Adipocyte (in vitro differentiated cells): ENCODE results near the gene DBP.
A peak's percentile ranks its signal among the peaks of the same experiment; 100 is the strongest.

Source experiments
- DNase-seq: peaks from one replicate; pipeline ENCODE4 v3.0.0-alpha.2; 2015; ENCODE audit warnings: low read depth
- H3K27me3 ChIP-seq: replicated peaks from 2 replicates; pipeline ENCODE4 v1.7.0; 2013; ENCODE audit warnings: mild to moderate bottlenecking, low read length, moderate library complexity; ENCODE audit not compliant: control insufficient read depth, insufficient read depth
- H3K36me3 ChIP-seq: 2 replicates; pipeline ENCODE4 v1.7.0; 2013; ENCODE audit warnings: low read length, mild to moderate bottlenecking, moderate library complexity; ENCODE audit not compliant: control insufficient read depth, insufficient read depth, severe bottlenecking
- H3K4me1 ChIP-seq: 2 replicates; pipeline ENCODE4 v1.7.0; 2013; ENCODE audit warnings: mild to moderate bottlenecking, low read length, moderate library complexity; ENCODE audit not compliant: control insufficient read depth, insufficient read depth
- H3K4me3 ChIP-seq: 2 replicates; pipeline ENCODE4 v1.7.0; 2013; ENCODE audit warnings: mild to moderate bottlenecking, low read length, moderate library complexity
- H3K9ac ChIP-seq: 2 replicates; pipeline ENCODE4 v1.7.0; 2013; ENCODE audit warnings: mild to moderate bottlenecking, low read length, moderate library complexity
- H3K9me3 ChIP-seq: 2 replicates; pipeline ENCODE4 v1.7.0; 2013; ENCODE audit warnings: mild to moderate bottlenecking, low read length, moderate library complexity; ENCODE audit not compliant: control insufficient read depth

Gene DBP

GRCh38 chr19:48674921-48675824, 38.0 kb upstream of the DBP start:
- Histone ChIP-seq H3K27me3 (peaks cover 7% of the 10 kb centered on the region), H3K4me3 (no peak overlapping the region), H3K36me3 (no peaks in the 10 kb centered on the region), H3K9me3 (no peaks in the 10 kb centered on the region), H3K9ac (peak overlapping the region; percentile 50), H3K4me1 (no peaks in the 10 kb centered on the region)
- DNase-seq: peak; percentile 94

GRCh38 chr19:48674216-48674809, 37.1 kb upstream of the DBP start:
- no peaks in the 10 kb centered on the region for H3K4me1 ChIP-seq
- H3K4me3 ChIP-seq: no peak overlapping the region
- peaks cover 7% of the 10 kb centered on the region for H3K27me3 ChIP-seq
- no peak overlapping the region for H3K9ac ChIP-seq
- DNase-seq: no peak
- H3K36me3 ChIP-seq: no peaks in the 10 kb centered on the region
- no peaks in the 10 kb centered on the region for H3K9me3 ChIP-seq

GRCh38 chr19:48673436-48674100, 36.4 kb upstream of the DBP start:
- H3K36me3 ChIP-seq: no peaks in the 10 kb centered on the region
- no peaks in the 10 kb centered on the region for H3K9me3 ChIP-seq
- no peak for DNase-seq
- peaks cover 7% of the 10 kb centered on the region for H3K27me3 ChIP-seq
- no peaks in the 10 kb centered on the region for H3K4me1 ChIP-seq
- no peak overlapping the region for H3K9ac ChIP-seq
- H3K4me3 ChIP-seq: no peak overlapping the region

DNA sequence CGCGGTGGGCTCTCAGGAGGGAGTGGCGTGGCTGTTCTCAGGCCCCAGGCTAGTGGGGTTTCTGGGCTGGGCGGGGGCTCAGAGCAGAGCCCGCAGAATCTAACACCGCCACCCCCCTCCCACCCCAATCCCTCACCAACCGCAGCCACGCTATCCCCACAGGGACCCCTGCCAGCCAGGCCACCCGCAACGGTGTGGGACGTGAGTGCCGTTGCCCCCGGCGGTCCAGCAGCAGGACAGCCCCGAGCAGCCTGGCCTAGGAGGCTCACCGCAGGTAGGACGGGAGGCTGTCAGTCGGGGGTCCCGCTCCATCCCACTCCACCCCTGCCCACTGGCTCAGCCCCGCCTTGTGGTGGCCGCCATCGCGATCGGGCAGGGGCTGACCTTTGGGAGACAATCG, 35.8 kb upstream of the DBP start, which contains the start of gene NTN5:
Gene NTN5, minus strand, starts transcription at position 24 of the 400 bp plus-strand sequence. CDS start 2,031 bp downstream, outside the sequence.
- Histone ChIP-seq H3K4me3 (no peak within 1 kb of the TSS), H3K27me3 (peaks cover 7% of the 10 kb centered on the region), H3K9ac (no peak within 1 kb of the TSS), H3K4me1 (no peaks in the 10 kb centered on the region), H3K36me3 (no peaks in the 10 kb centered on the region), H3K9me3 (no peaks in the 10 kb centered on the region)
- no peak for DNase-seq

GRCh38 chr19:48671446-48671995, 34.3 kb upstream of the DBP start:
- Histone ChIP-seq H3K4me3 (no peak overlapping the region), H3K36me3 (no peaks in the 10 kb centered on the region), H3K9me3 (no peaks in the 10 kb centered on the region), H3K4me1 (no peaks in the 10 kb centered on the region), H3K9ac (no peak overlapping the region), H3K27me3 (peaks cover 3% of the 10 kb centered on the region)
- no peak for DNase-seq

- Histone ChIP-seq H3K27me3 (peaks cover 3% of the 10 kb centered on the region), H3K9ac (no peak overlapping the region), H3K4me1 (no peaks in the 10 kb centered on the region), H3K9me3 (no peaks in the 10 kb centered on the region), H3K4me3 (no peak overlapping the region), H3K36me3 (no peaks in the 10 kb centered on the region)
- no peak for DNase-seq
Measured at GRCh38 chr19:48670699-48671445, 33.7 kb upstream of the DBP start.

GRCh38 chr19:48669903-48670668, 32.9 kb upstream of the DBP start:
- Histone ChIP-seq H3K9me3 (no peaks in the 10 kb centered on the region), H3K9ac (no peak overlapping the region), H3K4me1 (no peaks in the 10 kb centered on the region), H3K36me3 (no peaks in the 10 kb centered on the region), H3K27me3 (peaks cover 2% of the 10 kb centered on the region), H3K4me3 (no peak overlapping the region)
- no peak for DNase-seq

DNA sequence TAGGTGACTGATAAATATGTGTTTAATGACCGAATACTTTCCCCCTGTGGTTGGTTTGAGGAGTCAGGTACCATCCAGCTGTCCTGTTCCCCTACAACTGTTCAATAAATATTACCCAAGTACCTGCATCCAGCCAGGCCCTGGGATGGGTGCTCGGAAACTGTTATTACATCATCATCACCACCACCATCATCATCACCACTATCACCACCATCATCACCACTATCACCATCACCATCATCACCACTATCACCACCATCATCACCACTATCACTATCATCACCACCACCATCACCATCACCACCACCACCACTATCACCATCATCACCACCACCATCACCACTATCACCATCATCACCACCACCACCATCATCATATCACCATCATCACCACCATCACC, 31.6 kb upstream of the DBP start:
- no peak for DNase-seq
- Histone ChIP-seq H3K27me3 (no peaks in the 10 kb centered on the region), H3K36me3 (no peaks in the 10 kb centered on the region), H3K9me3 (no peaks in the 10 kb centered on the region), H3K4me3 (no peak overlapping the region), H3K4me1 (no peaks in the 10 kb centered on the region), H3K9ac (no peak overlapping the region)

GRCh38 chr19:48668332-48668731, 31.2 kb upstream of the DBP start:
- no peaks in the 10 kb centered on the region for H3K4me1 ChIP-seq
- H3K27me3 ChIP-seq: no peaks in the 10 kb centered on the region
- H3K4me3 ChIP-seq: no peak overlapping the region
- DNase-seq: no peak
- H3K36me3 ChIP-seq: no peaks in the 10 kb centered on the region
- H3K9me3 ChIP-seq: no peaks in the 10 kb centered on the region
- no peak overlapping the region for H3K9ac ChIP-seq

DNA sequence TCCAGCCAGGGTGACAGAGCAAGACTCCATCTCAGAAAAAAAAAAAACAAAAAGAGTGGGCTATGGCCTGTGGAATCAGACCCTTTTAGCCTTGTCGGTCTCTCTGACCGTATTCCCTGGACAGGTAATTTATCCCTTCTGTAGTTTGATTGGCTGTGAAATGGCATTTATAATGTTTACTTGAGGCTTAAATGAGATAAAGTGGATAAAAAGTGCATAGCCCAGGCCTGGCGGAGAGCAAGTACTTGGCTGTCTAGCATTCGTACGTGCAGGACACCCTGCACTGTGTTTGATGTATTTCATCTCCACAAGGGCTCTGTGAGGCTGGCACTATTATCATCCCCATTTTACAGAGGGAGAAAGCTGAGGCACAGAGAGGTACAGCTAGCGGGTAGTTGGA, 28.6 kb upstream of the DBP start:
- Histone ChIP-seq H3K36me3 (no peaks in the 10 kb centered on the region), H3K4me1 (no peaks in the 10 kb centered on the region), H3K4me3 (no peak overlapping the region), H3K9me3 (no peaks in the 10 kb centered on the region), H3K27me3 (no peaks in the 10 kb centered on the region), H3K9ac (no peak overlapping the region)
- no peak for DNase-seq
